A673 (cell line): ENCODE data around the gene SNED1. TPM values are rescaled to one million over a fixed set of nuclear protein-coding genes. Genes with fewer than 3 reads are reported as not detected.

Experiments
- BruUV-seq: library from RNA; stranded (reverse); fragments of 400-500 nt; replicated peaks from 2 replicates; lab custom pipeline; 2021; lab: Mats Ljungman, UMichigan
- CTCF ChIA-PET: fragments of 300-600 bp; sonication (Branson Sonifier 250); formaldehyde crosslinking; loops from one replicate; lab custom pipeline; 2022; ENCODE audit warnings: antibody characterized with exemption; lab: Charles Lee
- POLR2A ChIA-PET: fragments of 300-600 bp; sonication (Branson Sonifier 250); formaldehyde crosslinking; loops from one replicate; lab custom pipeline; 2022; ENCODE audit warnings: antibody characterized with exemption; ENCODE audit not compliant: low non-redundant PET; lab: Charles Lee
- DNase-seq: peaks from one replicate; pipeline ENCODE4 v3.0.0-alpha.2; 2015; ENCODE audit warnings: low spot score
- H3K27ac ChIP-seq: fragments of 200-600 bp; sonication (generic); 2 replicates; pipeline ENCODE4 v1.5.1; 2016; ENCODE audit warnings: mixed run types, low read depth, mild to moderate bottlenecking, mixed read lengths, antibody characterized with exemption, low read length; ENCODE audit not compliant: poor library complexity, severe bottlenecking
- H3K27me3 ChIP-seq: fragments of 200-600 bp; sonication (generic); replicated peaks from 2 replicates; pipeline ENCODE4 v1.6.1; 2017; ENCODE audit warnings: mixed run types, low read depth, mild to moderate bottlenecking, mixed read lengths, antibody characterized with exemption, low read length; ENCODE audit not compliant: insufficient read depth, poor library complexity
- H3K36me3 ChIP-seq: fragments of 200-600 bp; sonication (generic); 2 replicates; pipeline ENCODE4 v1.6.1; 2016; ENCODE audit warnings: mixed run types, mild to moderate bottlenecking, mixed read lengths, antibody characterized with exemption, low read length; ENCODE audit not compliant: insufficient read depth, poor library complexity, severe bottlenecking
- H3K4me1 ChIP-seq: fragments of 200-600 bp; sonication (generic); 2 replicates; pipeline ENCODE4 v1.6.1; 2017; ENCODE audit warnings: mixed run types, mild to moderate bottlenecking, mixed read lengths, antibody characterized with exemption, low read length; ENCODE audit not compliant: insufficient read depth, poor library complexity, severe bottlenecking
- H3K4me3 ChIP-seq: fragments of 200-600 bp; sonication (generic); 2 replicates; pipeline ENCODE4 v1.5.1; 2016; ENCODE audit warnings: low read depth, mixed run types, mild to moderate bottlenecking, mixed read lengths, low read length; ENCODE audit not compliant: poor library complexity, severe bottlenecking
- H3K9me3 ChIP-seq: fragments of 200-600 bp; sonication (generic); 2 replicates; pipeline ENCODE4 v1.6.1; 2016; ENCODE audit warnings: mixed run types, low read depth, mild to moderate bottlenecking, mixed read lengths, antibody characterized with exemption, low read length; ENCODE audit not compliant: poor library complexity, severe bottlenecking
- EZH2 ChIP-seq: fragments of 200-600 bp; sonication (generic); IDR thresholded peaks from 2 replicates; pipeline ENCODE4 v1.6.1; 2017; ENCODE audit warnings: borderline replicate concordance, low read depth, mild to moderate bottlenecking, mixed read lengths, antibody characterized with exemption, low read length; ENCODE audit not compliant: poor library complexity, severe bottlenecking
- intact Hi-C: fragments of 100-400 bp; cut with micrococcal nuclease; formaldehyde crosslinking; loops from one replicate; pipeline ENCODE4 v1.10.0; 2022; ENCODE audit not compliant: unreplicated experiment
- total RNA-seq: library from RNA; stranded (reverse); gene quantifications from 2 replicates; pipeline ENCODE4 v1.2.3, GENCODE V29; 2021
- TF ChIP-seq, protein P1 (sequence below): fragments of 300-800, 200-600 bp; sonication (generic); conservative IDR thresholded peaks from 2 replicates; pipeline ENCODE4 v1.5.1; 2017; ENCODE audit warnings: low read depth, mild to moderate bottlenecking, antibody characterized with exemption, low read length, moderate library complexity, mixed read lengths

The SNED1 gene
- total RNA-seq, 1 experiment from 2014 or later, result 3.0 TPM

DNA sequence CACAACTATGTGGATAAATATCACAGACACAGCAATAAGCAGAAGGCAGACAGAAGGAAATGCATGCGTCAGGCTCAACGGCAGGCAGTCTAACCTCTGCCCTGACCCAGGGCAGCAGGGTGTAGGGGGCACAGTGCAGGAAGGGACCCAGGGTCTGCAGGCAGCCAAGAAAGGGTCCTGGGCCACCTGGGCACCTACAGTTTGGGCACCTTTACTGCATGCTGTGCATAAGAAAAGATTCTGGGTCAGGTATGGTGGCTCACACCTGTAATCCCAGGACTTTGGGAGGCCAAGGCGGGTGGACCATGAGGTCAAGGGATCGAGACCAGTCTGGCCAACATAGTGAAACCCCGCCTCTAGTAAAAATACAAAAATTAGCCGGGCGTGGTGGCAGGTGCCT, 133.1 kb downstream of the SNED1 start:
- POLR2A ChIA-PET, result no interaction called here

DNA sequence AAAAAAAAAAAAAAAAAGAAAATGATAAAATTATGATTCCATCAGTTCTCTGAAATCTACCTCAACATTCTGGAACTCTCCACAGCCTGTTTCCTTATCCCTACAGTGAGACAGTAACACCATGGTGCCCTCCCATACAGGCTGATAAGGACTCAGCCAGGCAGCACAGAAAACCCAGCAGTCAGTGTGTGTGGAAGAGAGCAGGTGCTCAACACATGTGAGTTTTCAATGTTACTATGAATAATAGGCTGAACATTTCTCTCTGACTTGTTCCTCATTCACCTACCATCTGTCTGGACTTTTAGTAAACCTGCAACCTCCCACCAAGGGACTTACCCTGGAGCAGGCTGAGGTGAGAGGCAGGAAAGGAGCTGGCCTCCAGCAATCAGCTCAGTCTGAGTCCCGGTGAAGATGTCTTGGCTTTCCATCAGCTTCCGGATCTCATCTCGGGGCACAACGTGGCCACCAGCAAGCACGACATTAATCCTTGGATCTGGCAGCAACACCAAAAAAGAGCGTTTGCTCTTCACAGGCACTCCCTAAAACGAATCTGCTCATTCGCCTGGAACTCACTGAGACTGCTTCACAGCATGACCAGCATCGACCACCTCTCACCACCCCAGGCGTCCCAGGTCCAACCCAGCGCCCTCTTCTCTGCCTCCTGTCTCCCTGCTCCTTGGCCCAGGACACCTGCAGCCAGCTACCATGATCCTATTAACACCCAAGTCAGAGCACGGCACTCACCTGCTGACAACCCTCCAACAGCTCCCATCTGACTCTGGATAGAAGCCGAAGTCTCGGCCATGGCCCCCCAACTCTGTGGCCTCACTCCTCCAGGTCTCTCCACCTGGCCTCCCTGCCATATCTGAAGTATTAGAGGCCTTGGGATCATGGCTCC, 134.4 kb downstream of the SNED1 start:
- BruUV-seq, result no TSS peak
- no peak for DNase-seq
- Histone ChIP-seq H3K27me3 (no peaks in the 10 kb centered on the region), H3K4me3 (no peak overlapping the region), H3K9me3 (no peaks in the 10 kb centered on the region), H3K27ac (no peak overlapping the region), H3K4me1 (no peaks in the 10 kb centered on the region), H3K36me3 (peaks cover 16% of the 10 kb centered on the region)
- intact Hi-C loops, result no loop called here
- ChIA-PET CTCF (no interaction called here), POLR2A (no interaction called here)
- TF ChIP-seq EZH2, result no peak
- TF ChIP-seq, protein P1, sequence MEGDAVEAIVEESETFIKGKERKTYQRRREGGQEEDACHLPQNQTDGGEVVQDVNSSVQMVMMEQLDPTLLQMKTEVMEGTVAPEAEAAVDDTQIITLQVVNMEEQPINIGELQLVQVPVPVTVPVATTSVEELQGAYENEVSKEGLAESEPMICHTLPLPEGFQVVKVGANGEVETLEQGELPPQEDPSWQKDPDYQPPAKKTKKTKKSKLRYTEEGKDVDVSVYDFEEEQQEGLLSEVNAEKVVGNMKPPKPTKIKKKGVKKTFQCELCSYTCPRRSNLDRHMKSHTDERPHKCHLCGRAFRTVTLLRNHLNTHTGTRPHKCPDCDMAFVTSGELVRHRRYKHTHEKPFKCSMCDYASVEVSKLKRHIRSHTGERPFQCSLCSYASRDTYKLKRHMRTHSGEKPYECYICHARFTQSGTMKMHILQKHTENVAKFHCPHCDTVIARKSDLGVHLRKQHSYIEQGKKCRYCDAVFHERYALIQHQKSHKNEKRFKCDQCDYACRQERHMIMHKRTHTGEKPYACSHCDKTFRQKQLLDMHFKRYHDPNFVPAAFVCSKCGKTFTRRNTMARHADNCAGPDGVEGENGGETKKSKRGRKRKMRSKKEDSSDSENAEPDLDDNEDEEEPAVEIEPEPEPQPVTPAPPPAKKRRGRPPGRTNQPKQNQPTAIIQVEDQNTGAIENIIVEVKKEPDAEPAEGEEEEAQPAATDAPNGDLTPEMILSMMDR, result no peak

More for the DNA sequence above, 133.1 kb downstream of the SNED1 start:
- Histone ChIP-seq H3K27me3 (no peaks in the 10 kb centered on the region), H3K27ac (no peak overlapping the region), H3K4me1 (no peaks in the 10 kb centered on the region), H3K36me3 (peaks cover 16% of the 10 kb centered on the region), H3K9me3 (no peaks in the 10 kb centered on the region), H3K4me3 (no peak overlapping the region)
- CTCF ChIA-PET, result no interaction called here
- no peak for DNase-seq
- TF ChIP-seq EZH2, result no peak
- TF ChIP-seq, protein P1, result no peak
- intact Hi-C loops, result no loop called here
- BruUV-seq, result no TSS peak

DNA sequence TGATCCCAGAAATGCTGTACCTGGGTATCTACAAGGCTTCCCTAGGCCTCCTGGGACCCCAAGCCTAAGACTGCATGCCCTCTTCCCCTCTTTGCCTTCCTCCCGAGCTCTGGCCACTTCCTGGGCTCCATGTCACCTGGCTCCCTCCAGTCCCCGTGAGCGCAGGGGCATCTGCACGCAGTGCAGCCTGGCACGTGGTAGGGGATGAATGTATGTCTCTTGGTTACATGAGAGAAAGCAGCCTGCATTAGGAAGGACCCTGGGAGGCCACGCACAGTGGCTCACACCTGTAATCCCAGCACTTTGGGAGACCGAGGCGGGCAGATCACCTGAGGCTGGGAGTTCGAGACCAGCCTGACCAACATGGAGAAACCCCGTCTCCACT, 135.0 kb downstream of the SNED1 start:
- no peak for DNase-seq
- Histone ChIP-seq H3K9me3 (no peaks in the 10 kb centered on the region), H3K27me3 (no peaks in the 10 kb centered on the region), H3K36me3 (peaks cover 22% of the 10 kb centered on the region), H3K4me1 (no peaks in the 10 kb centered on the region), H3K27ac (no peak overlapping the region), H3K4me3 (no peak overlapping the region)
- BruUV-seq, result no TSS peak
- ChIA-PET POLR2A (no interaction called here), CTCF (no interaction called here)
- intact Hi-C loops, result no loop called here
- TF ChIP-seq, protein P1, result no peak
- no peak for TF ChIP-seq EZH2
